ENCODE data around the gene ANKRD33B. TPM values are rescaled to one million over a fixed set of nuclear protein-coding genes. Genes with fewer than 3 reads are reported as not detected.

The ANKRD33B gene
- total RNA-seq, 3 donors from 2014 or later, result 3.3 to 5.3 (median 3.8) TPM

DNA sequence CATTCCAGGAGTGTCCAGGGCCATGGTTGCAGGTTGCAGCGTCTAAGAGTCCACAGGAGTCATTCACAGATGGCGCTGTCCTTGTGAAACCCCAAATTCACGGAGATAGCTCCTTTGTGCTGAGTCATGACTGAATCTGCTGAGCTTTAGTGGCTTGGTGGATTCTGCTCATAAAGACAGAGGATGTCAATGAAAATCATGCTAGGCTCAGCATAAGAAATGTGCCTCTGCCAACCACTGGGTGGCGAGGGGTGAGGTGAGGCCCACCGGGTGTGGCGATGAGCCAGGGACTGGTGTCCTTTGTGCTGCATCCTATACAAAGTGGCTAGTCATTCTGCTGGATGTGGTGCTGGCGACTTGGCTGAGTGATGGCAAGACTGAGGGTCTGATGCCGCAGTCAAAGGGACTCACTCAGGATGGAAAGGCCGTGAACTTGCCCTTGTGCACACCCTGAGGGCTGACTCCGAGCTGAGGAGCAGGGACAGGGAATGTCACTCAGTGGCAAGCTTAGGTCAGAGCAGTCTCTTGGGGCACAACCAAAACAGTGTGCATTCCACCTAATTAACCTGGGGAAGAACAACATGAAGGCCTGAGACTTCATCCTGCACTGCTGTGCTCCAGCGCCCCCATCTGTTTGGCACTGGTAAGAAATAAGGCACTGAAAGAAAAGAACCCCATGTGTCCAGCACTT is 125.7 kb downstream of the ANKRD33B start:
- no peak for DNase-seq (ENCODE audit: low spot score in 2 of 2)
- Histone ChIP-seq H3K4me1 (no peaks in the 10 kb centered on the region), H3K9me3 (no peaks in the 10 kb centered on the region), H3K27me3 (no peaks in the 10 kb centered on the region), H3K36me3 (no peaks in the 10 kb centered on the region), H3K4me3 (no peak overlapping the region), H3K27ac (no peak overlapping the region)
- TF ChIP-seq POLR2A (IDR thresholded peaks at IDR 0.05) (no peak), CTCF (IDR thresholded peaks at IDR 0.05) (no peak), POLR2AphosphoS5 (IDR thresholded peaks at IDR 0.05) (no peak)
- intact Hi-C loops (cut with DNase I; ENCODE audit: low total_unique reads), result no loop called here

DNA sequence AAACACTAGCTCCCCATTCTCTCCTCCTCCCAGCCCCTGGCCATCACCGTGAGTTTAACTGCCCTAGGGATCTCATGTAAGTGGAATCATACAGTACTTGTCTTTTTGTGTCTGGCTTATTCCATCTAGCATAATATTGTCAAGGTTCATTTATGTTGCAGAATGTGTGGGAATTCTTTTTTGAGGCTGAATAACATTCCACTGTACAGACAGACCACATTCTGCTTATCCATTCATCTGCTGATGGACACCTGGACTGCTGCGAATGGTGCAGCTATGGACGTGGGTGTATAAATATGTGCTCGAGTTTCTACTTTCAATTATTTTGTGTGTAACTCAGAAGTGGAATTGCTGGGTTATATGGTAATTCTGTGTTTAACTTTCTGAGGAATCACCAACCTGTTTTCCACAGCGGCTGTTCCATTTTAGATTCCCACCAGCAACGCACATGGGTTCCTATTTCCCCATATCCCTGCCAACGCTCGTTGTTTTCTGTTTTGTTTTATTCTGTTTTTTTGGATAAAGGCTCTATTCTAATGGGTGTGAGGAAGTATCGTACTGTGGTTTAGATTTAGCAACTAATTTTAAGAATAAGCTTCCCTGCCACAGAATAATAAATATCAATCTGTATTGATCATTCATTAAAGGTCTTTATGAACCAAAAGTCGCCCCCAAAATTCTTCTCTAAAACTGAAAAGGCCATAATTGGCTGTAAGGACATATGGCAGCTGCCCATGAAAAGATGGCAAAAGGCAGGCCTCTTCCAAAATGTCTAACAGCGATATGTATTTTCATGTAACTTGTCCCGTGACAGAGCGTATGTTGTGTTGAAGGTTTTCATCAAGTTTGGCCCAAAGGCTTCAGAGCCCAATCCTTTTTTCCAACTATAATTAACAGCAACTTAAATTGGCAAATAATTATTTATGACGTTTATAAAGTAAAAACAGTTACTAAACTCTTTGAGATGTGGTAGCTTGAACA is 126.9 kb downstream of the ANKRD33B start:
- no peak for TF ChIP-seq CTCF (IDR thresholded peaks at IDR 0.05)
- no peak for TF ChIP-seq POLR2AphosphoS5 (IDR thresholded peaks at IDR 0.05)
- TF ChIP-seq POLR2A (IDR thresholded peaks at IDR 0.05), result no peak
- intact Hi-C loops (cut with DNase I; ENCODE audit: low total_unique reads), result no loop called here
- no peaks in the 10 kb centered on the region for H3K27me3 ChIP-seq
- H3K4me3 ChIP-seq, result no peak overlapping the region
- no peaks in the 10 kb centered on the region for H3K36me3 ChIP-seq
- H3K4me1 ChIP-seq, result no peaks in the 10 kb centered on the region
- H3K27ac ChIP-seq, result no peak overlapping the region
- no peak for DNase-seq (ENCODE audit: low spot score in 2 of 2)
- no peaks in the 10 kb centered on the region for H3K9me3 ChIP-seq

DNA sequence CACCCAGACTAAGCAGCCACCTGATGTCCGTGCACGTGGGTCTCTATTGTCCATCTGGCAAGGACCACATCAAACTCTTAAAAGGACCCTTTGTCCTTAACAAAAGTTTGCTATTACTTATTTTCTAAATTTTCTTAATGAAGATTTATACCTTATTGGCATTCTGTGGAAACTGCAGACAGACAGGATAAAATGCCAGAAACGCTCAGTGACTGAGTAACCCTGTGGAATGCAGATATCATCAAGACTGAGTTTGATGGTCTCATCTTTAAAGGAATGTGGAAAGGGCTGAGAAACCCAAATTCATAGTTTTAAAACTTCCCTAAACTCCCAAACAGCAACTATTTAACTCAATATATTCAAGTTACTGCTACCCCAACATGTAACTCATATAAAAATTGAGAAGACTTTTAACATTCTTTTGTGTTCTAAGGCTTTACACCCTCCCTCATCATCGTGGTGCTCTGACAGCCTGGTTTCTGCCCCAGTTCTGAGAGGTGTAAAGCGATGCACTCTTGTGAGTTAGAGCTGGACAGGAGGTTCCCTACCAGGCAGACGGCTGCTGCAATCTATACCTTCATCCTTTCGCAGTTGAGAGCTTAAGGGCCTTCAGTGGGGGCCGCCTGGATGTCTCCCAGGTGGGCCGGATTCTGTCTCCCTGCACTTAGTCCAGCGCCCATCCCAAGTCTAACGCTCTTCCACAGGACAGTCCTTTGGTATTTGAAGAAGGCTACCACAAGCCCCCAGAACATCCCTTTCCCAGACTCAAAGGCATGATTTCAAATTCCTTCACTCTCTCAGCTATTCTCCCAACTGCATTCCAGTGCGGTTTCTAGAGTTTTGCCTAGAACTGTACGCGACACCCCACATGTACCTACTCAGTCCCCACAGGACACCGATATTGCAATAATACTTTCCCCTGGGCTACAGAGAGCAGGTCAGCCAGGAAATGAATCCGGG is 128.2 kb downstream of the ANKRD33B start:
- Histone ChIP-seq H3K27ac (no peak overlapping the region), H3K36me3 (no peaks in the 10 kb centered on the region), H3K27me3 (no peaks in the 10 kb centered on the region), H3K9me3 (no peaks in the 10 kb centered on the region), H3K4me1 (no peaks in the 10 kb centered on the region), H3K4me3 (no peak overlapping the region)
- TF ChIP-seq POLR2A (IDR thresholded peaks at IDR 0.05) (no peak), POLR2AphosphoS5 (IDR thresholded peaks at IDR 0.05) (no peak), CTCF (IDR thresholded peaks at IDR 0.05) (no peak)
- intact Hi-C loops (cut with DNase I; ENCODE audit: low total_unique reads), result no loop called here
- no peak for DNase-seq (ENCODE audit: low spot score in 2 of 2)

DNA sequence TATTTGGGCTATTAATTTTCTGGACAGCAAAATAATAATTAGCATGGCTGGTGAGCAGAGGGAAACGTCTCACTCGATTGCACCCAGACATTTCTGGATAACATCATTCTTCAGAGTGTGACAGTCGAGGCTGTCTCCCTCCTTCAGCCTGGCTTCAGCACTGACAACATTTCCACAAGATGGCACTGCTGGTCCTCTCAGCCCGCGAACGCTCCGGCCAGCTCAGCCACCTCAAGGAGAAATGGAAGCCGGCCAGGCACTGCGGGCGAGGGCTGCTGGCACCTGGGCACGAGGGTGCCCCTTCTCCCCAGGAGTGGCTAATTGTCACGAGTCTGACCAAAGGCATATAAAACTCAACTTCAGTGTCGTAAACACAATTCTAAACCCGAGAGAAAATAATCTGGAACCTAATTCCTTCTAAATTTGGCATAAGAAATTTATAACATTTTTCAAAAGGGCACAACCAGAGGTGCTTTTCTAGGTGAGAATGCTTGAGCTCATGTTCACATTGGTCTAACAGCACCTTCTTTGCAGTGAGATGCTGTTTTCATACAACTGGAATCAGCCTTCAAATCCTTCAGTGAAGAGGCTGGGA is 131.3 kb downstream of the ANKRD33B start:
- Histone ChIP-seq H3K36me3 (no peaks in the 10 kb centered on the region), H3K27ac (no peak overlapping the region), H3K9me3 (no peaks in the 10 kb centered on the region), H3K4me3 (no peak overlapping the region), H3K27me3 (no peaks in the 10 kb centered on the region), H3K4me1 (no peaks in the 10 kb centered on the region)
- intact Hi-C loops (cut with DNase I; ENCODE audit: low total_unique reads), result no loop called here
- DNase-seq (ENCODE audit: low spot score in 2 of 2), result peak; percentile 67 to 80
- TF ChIP-seq POLR2A (IDR thresholded peaks at IDR 0.05) (no peak), CTCF (IDR thresholded peaks at IDR 0.05) (peak; percentile 6 to 70 (median 63)), POLR2AphosphoS5 (IDR thresholded peaks at IDR 0.05) (no peak)

Measured in breast epithelium (tissue), 4 donors.